ENCODE results near the gene CADPS. TPM values are rescaled to one million over a fixed set of nuclear protein-coding genes. Genes with fewer than 3 reads are reported as not detected.

The CADPS gene
- total and polyA plus RNA-seq, 2 of the 4 experiments (the other 2 are of a cell fraction) = not detected

GRCh38 chr3:62823461-62824050 lies 51.7 kb downstream of the CADPS start:
- Histone ChIP-seq H3K23ac (ENCODE audit: low read depth, low read length) (no peak overlapping the region), H3K4me2 (ENCODE audit: low read depth, low read length) (no peak overlapping the region), H2BK5ac (ENCODE audit: low read depth, low read length, poor library complexity, severe bottlenecking) (no peak overlapping the region), H3K36me3 (ENCODE audit: control insufficient read depth, insufficient read depth, low read length) (no peaks in the 10 kb centered on the region), H3K14ac (replicated peaks; ENCODE audit: low read depth, low read length) (no peak overlapping the region), H3K27ac (ENCODE audit: insufficient read depth, low read length) (no peak overlapping the region), H3K9me3 (ENCODE audit: control insufficient read depth, insufficient read depth, low read length) (no peaks in the 10 kb centered on the region), H3K18ac (ENCODE audit: low read depth, low read length) (no peak overlapping the region), H2BK120ac (ENCODE audit: low read depth, low read length) (no peak overlapping the region), H4K91ac (ENCODE audit: insufficient read depth, low read depth, low read length) (no peak overlapping the region), H2BK20ac (ENCODE audit: low read depth, low read length) (no peak overlapping the region), H3K27me3 (ENCODE audit: control insufficient read depth, insufficient read depth, low read length) (no peaks in the 10 kb centered on the region), H3K79me1 (ENCODE audit: low read depth in 1 of 2, low read length in 2 of 2) (no peaks in the 10 kb centered on the region), H3K4me1 (ENCODE audit: control insufficient read depth, insufficient read depth, low read length) (no peaks in the 10 kb centered on the region), H3K9ac (ENCODE audit: low read depth, low read length) (no peak overlapping the region), H2BK15ac (ENCODE audit: low read depth, low read length) (no peak overlapping the region), H4K8ac (ENCODE audit: low read depth in 2 of 2, low read length in 2 of 2) (no peak overlapping the region), H2AFZ (replicated peaks; ENCODE audit: low read length, poor library complexity) (no peak overlapping the region), H4K20me1 (ENCODE audit: insufficient read depth, low read length) (no peaks in the 10 kb centered on the region), H3K4ac (ENCODE audit: low read depth, low read length) (no peak overlapping the region), H2AK9ac (replicated peaks; ENCODE audit: low read depth, low read length, poor library complexity) (no peak overlapping the region), H3K56ac (ENCODE audit: extremely low read depth, insufficient read depth, low read length) (no peak overlapping the region), H3K9me1 (ENCODE audit: insufficient read depth, low read length) (no peaks in the 10 kb centered on the region), H2AK5ac (ENCODE audit: low read depth, low read length) (no peak overlapping the region), H3K4me3 (ENCODE audit: insufficient read depth, low read depth, low read length) (no peak overlapping the region), H4K5ac (ENCODE audit: low read depth, low read length) (no peak overlapping the region)
- BruUV-seq (replicated peaks) = no TSS peak
- CTCF ChIA-PET = no interaction called here
- TF ChIP-seq MAFK (IDR thresholded peaks at IDR 0.05; ENCODE audit: low read depth, low read length) (no peak), POLR2A (IDR thresholded peaks at IDR 0.05; ENCODE audit: low read depth, low read length) (no peak), BHLHE40 (IDR thresholded peaks at IDR 0.05; ENCODE audit: low read depth, low read length) (no peak), CEBPB (IDR thresholded peaks at IDR 0.05; ENCODE audit: low read depth, low read length) (no peak), NFE2L2 (IDR thresholded peaks at IDR 0.05; ENCODE audit: low read depth, low read length) (no peak), RFX5 (IDR thresholded peaks at IDR 0.05; ENCODE audit: low read depth, low read length) (no peak), RCOR1 (IDR thresholded peaks at IDR 0.05; ENCODE audit: insufficient replicate concordance, low read length) (no peak), SMC3 (IDR thresholded peaks at IDR 0.05; ENCODE audit: low read depth, low read length) (no peak), RAD21 (IDR thresholded peaks at IDR 0.05; ENCODE audit: low read length) (no peak), CHD1 (IDR thresholded peaks at IDR 0.05; ENCODE audit: low read depth, low read length) (no peak)
- TF ChIP-seq, protein P1, sequence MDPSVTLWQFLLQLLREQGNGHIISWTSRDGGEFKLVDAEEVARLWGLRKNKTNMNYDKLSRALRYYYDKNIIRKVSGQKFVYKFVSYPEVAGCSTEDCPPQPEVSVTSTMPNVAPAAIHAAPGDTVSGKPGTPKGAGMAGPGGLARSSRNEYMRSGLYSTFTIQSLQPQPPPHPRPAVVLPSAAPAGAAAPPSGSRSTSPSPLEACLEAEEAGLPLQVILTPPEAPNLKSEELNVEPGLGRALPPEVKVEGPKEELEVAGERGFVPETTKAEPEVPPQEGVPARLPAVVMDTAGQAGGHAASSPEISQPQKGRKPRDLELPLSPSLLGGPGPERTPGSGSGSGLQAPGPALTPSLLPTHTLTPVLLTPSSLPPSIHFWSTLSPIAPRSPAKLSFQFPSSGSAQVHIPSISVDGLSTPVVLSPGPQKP (IDR thresholded peaks at IDR 0.05; ENCODE audit: borderline replicate concordance, low read depth, low read length) = no peak
- TF ChIP-seq, protein P2, sequence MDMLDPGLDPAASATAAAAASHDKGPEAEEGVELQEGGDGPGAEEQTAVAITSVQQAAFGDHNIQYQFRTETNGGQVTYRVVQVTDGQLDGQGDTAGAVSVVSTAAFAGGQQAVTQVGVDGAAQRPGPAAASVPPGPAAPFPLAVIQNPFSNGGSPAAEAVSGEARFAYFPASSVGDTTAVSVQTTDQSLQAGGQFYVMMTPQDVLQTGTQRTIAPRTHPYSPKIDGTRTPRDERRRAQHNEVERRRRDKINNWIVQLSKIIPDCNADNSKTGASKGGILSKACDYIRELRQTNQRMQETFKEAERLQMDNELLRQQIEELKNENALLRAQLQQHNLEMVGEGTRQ (IDR thresholded peaks at IDR 0.05; ENCODE audit: low read depth, low read length) = no peak
- TF ChIP-seq, protein P3, sequence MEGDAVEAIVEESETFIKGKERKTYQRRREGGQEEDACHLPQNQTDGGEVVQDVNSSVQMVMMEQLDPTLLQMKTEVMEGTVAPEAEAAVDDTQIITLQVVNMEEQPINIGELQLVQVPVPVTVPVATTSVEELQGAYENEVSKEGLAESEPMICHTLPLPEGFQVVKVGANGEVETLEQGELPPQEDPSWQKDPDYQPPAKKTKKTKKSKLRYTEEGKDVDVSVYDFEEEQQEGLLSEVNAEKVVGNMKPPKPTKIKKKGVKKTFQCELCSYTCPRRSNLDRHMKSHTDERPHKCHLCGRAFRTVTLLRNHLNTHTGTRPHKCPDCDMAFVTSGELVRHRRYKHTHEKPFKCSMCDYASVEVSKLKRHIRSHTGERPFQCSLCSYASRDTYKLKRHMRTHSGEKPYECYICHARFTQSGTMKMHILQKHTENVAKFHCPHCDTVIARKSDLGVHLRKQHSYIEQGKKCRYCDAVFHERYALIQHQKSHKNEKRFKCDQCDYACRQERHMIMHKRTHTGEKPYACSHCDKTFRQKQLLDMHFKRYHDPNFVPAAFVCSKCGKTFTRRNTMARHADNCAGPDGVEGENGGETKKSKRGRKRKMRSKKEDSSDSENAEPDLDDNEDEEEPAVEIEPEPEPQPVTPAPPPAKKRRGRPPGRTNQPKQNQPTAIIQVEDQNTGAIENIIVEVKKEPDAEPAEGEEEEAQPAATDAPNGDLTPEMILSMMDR (conservative IDR thresholded peaks at IDR 0.05; ENCODE audit: low read depth, low read length) = no peak
- DNase-seq (no peak), ATAC-seq (ENCODE audit: low read depth) (no peak)
- in situ Hi-C loops (cut with MboI; ENCODE audit: low sequenced_read_pairs) = no loop called here
- intact Hi-C loops (cut with micrococcal nuclease) = no loop called here
- dilution Hi-C loops (cut with HindIII; ENCODE audit: low sequenced_read_pairs, unreplicated experiment) = no loop called here
- POLR2A ChIA-PET (ENCODE audit: unreplicated experiment) = no interaction called here
- WGBS, 2 experiments (ENCODE audit: extremely low coverage in 2 of 2, insufficient read length in 1 of 2) = no CpG with 5 or more reads among the region's 6 CpGs
